UCSD-AML1 (cell line): ENCODE results near the gene NPY4R.
"Not testable (repeated sequence)": the region's sequence is repeated elsewhere in the genome, so short reads cannot be mapped to it uniquely, and the experiment has no call there.

ENCODE experiments used
- DNase-seq: peaks from one replicate; lab custom pipeline; 2025; ENCODE audit not compliant: unreplicated experiment; lab: John Stamatoyannopoulos, UW

NPY4R gene

GRCh38 chr10:46457071-46457470, 8.7 kb downstream of the NPY4R start:
- not testable (repeated sequence) for DNase-seq

DNA sequence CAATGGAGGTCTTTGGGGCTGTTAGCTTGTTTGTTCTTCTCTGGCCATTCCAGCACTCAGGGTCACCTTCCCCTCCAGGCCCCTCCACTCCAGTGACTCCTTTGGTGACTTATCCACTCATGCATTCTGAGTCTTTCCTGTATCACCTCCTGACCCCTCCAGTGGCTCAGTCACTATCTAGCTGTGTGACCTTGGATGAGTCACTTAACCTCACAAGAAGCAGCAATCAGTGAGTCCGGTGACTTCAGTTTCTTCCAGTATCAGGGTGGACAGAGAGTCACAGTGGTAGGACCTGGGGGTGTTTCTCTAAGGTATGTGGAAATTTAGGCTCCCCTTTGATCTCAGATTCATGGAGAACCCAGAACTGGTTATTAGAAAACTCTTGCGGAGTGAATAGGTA, 9.8 kb downstream of the NPY4R start:
- DNase-seq: not testable (repeated sequence)

DNA sequence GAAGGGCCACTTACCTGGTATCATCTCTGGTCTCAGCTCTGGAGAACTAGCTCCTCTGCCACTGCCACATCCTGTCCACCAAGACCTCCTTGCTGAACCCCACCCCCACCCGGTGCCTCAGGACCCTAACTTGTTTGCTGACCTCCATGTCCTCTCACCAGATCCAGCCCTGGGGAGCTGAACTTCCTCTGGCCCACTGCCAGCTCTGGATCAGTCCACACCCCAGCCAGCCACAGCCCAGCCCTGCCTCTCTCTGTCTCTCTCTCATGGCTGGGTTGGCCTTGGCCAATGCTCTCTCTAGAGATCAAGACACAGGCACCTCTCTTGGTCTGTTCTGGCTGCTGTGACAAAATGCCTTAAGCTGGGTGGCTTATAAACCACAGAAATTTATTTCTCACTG, 14.4 kb downstream of the NPY4R start:
- DNase-seq: not testable (repeated sequence)

DNA sequence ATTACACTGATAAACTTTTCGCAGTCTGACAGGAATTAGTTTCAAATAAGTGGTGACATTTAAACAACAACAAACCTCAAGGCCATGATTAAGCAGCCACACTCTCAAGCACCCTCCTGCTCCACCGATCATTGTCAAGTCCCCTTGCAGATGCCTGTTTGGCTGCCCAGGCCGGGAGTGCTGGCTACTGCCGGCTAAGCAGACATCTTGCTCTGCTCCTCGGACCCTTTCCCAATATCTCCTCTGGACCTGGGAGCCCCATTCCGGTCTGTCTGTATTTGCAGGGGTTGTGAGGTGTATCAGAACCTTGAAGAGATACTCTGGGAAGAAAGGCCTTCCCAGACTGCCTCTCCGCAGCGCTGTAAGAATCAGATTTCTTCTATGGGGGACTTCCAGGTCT, 14.9 kb downstream of the NPY4R start:
- DNase-seq: not testable (repeated sequence)

- not testable (repeated sequence) for DNase-seq
These were observed 18.3 kb downstream of the NPY4R start for GRCh38 chr10:46447439-46447838.

DNA sequence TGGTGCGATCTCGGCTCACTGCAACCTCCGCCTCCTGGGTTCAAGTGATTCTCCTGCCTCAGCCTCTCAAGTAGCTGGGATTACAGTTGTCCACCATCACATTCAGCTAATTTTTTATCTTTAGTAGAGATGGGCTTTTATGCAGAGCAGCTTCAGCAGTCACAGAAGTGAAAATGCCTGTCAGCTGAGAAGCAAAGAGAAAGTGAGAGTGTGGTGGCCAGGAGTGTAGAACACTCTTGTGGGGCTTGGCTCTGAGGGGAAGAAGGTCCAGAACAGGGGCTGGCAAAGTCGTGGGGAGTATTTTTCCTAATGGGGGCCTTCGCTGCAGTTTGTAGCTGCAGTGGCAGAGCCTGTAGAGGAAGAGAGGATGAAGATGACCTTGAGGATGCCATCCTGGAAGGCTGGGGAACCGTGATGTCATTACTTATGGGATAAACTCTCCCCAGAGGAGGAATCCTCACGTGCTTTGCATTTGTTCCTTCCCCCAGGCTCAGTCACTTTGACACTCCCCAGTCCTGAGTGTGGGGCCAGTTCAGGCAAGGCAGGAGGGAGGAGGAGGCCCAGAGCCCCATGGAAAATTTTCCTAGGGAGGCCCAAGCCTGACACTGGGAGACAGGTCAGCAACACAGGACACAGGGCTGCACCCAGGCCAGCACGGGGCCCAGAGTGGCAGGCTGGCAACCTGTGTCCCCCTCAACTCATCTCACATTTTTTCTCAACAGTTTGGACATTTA, 20.2 kb downstream of the NPY4R start:
- DNase-seq: not testable (repeated sequence)

GRCh38 chr10:46443422-46443821, 22.3 kb downstream of the NPY4R start:
- not testable (repeated sequence) for DNase-seq

DNA sequence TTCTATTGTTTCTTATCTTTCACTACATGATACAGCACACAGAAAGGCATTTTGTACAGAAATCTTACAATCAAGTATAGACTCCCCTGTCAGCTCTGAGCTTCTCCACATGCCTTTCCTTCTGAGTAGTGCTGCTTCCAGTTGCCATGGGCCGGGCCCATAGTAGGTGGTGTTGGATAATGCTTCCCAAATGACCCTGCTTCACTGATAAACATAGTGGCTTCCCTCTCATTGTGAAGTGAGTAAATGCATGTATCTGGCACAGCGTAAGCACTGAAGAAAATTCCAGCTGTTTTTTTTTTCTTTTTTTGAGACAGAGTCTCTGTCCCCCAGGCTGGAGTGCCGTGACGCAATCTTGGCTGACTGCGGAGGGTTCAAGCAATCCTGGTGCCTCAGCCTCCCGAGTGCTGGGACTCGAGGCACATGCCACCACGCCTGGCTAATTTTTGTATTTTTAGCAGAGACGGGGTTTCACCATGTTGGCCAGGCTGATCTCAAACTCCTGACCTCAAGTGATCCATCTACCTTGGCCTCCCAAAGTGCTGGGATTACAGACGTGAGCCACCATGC, 23.0 kb downstream of the NPY4R start:
- DNase-seq: not testable (repeated sequence)

DNA sequence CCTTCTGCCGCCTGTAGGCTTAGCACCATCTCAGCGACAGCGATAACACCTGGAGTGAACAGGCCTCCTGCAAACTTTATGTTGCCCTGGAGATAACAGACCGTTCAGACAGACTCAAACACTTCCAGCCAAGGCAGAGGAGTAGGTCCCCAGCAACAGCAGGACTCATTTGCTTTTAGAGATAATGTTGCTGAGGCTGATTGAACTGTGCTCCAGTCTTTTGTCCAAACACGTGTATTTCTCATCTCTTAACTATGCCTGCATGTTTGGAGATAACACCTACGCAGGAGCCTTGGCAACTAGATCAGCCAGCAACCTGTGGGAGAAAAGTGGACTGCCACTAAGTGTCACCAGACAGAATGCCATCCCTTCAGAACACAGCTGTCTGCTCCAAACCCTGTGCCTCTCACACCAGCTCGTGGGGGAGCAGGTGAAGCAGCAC, 23.9 kb downstream of the NPY4R start:
- DNase-seq: not testable (repeated sequence)

GRCh38 chr10:46440942-46441341, 24.8 kb downstream of the NPY4R start:
- not testable (repeated sequence) for DNase-seq

DNA sequence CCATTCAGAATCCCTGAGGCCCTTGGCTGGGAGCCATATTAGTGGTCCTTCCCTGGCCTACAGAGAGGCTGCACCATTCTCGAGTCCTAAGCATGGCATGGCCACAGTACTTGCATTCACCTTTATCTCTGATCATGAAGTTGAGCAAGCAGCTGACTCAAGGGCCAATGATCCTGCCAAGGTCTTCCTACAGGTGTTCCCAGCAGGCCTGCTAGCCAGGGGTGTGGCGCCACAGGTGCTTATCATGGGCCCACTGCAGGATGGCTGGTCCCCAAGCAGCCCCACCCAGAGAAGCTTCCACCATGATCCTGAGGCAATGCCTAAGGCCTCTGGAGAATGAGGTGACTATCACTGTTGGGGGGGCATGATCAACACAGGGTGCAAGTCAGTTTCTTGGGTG, 42.2 kb downstream of the NPY4R start:
- DNase-seq: not testable (repeated sequence)

GRCh38 chr10:46419570-46420379, 46.0 kb downstream of the NPY4R start:
- DNase-seq: not testable (repeated sequence)

GRCh38 chr10:46418283-46418682, 47.5 kb downstream of the NPY4R start:
- DNase-seq: not testable (repeated sequence)

DNA sequence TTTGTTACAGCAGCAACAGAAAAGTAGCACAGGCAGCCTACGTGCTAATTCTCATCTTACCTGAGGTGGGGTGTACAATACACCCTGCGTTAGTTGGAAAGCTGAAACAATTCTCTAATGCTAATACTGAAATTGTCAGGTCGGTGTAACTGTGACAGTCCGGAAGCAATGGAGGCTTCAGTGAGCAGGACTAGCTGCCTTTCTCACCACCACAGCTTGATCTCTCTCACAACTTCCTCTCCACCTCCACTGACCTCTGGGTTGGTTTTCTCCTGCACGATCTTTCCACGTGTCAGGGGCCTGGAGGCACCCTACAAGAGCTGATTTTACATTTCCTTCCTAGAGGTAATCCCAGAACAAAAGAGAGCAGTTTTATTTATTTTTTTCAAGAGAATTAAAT, 50.5 kb downstream of the NPY4R start:
- not testable (repeated sequence) for DNase-seq

- not testable (repeated sequence) for DNase-seq
These were observed 53.1 kb downstream of the NPY4R start for GRCh38 chr10:46412665-46413064.

GRCh38 chr10:46411123-46411522, 54.6 kb downstream of the NPY4R start:
- DNase-seq: not testable (repeated sequence)
